Osteocyte (in vitro differentiated cells): ENCODE measurements around the gene CRADD. TPM values are rescaled to one million over a fixed set of nuclear protein-coding genes. Genes with fewer than 3 reads are reported as not detected.

Experiments used
- DNase-seq: peaks from one replicate; pipeline ENCODE4 v3.0.0; 2021; ENCODE audit warnings: mixed read lengths; ENCODE audit not compliant: unreplicated experiment; ENCODE audit errors: extremely low spot score
- H3K27ac Mint-ChIP-seq: one replicate; pipeline ENCODE4 v1.8.0; 2021; ENCODE audit warnings: mild to moderate bottlenecking, mixed read lengths; ENCODE audit not compliant: unreplicated experiment
- H3K27me3 Mint-ChIP-seq: one replicate; pipeline ENCODE4 v1.8.0; 2021; ENCODE audit warnings: mixed read lengths; ENCODE audit not compliant: unreplicated experiment
- H3K36me3 Mint-ChIP-seq: one replicate; pipeline ENCODE4 v1.8.0; 2021; ENCODE audit warnings: mixed read lengths; ENCODE audit not compliant: unreplicated experiment
- H3K4me1 Mint-ChIP-seq: one replicate; pipeline ENCODE4 v1.8.0; 2021; ENCODE audit warnings: mixed read lengths; ENCODE audit not compliant: unreplicated experiment
- H3K4me3 Mint-ChIP-seq: one replicate; pipeline ENCODE4 v1.8.0; 2021; ENCODE audit warnings: mild to moderate bottlenecking, moderate library complexity, mixed read lengths; ENCODE audit not compliant: unreplicated experiment
- H3K9me3 Mint-ChIP-seq: one replicate; pipeline ENCODE4 v1.8.0; 2021; ENCODE audit warnings: mixed read lengths; ENCODE audit not compliant: unreplicated experiment
- CTCF ChIP-seq: fragments of 200-600 bp; sonication (generic); IDR thresholded peaks from 2 replicates; pipeline ENCODE4 v1.5.0; 2021; ENCODE audit warnings: antibody characterized with exemption, mild to moderate bottlenecking, moderate library complexity
- total RNA-seq: library from RNA; stranded (reverse); gene quantifications from 2 replicates; pipeline ENCODE4 v1.2.1, GENCODE V29; 2021

CRADD gene
- total RNA-seq, 1 donor from 2014 or later, result 13.8 TPM

- DNase-seq, result no peak
- no peak overlapping the region for H3K4me3 Mint-ChIP-seq
- no peak overlapping the region for H3K27ac Mint-ChIP-seq
- no peaks in the 10 kb centered on the region for H3K27me3 Mint-ChIP-seq
- H3K4me1 Mint-ChIP-seq, result peaks cover 5% of the 10 kb centered on the region
- no peak for TF ChIP-seq CTCF
- H3K9me3 Mint-ChIP-seq, result peaks cover 4% of the 10 kb centered on the region
- peaks cover 2% of the 10 kb centered on the region for H3K36me3 Mint-ChIP-seq
Measured at GRCh38 chr12:93902192-93902591, 225.0 kb downstream of the CRADD start.

DNA sequence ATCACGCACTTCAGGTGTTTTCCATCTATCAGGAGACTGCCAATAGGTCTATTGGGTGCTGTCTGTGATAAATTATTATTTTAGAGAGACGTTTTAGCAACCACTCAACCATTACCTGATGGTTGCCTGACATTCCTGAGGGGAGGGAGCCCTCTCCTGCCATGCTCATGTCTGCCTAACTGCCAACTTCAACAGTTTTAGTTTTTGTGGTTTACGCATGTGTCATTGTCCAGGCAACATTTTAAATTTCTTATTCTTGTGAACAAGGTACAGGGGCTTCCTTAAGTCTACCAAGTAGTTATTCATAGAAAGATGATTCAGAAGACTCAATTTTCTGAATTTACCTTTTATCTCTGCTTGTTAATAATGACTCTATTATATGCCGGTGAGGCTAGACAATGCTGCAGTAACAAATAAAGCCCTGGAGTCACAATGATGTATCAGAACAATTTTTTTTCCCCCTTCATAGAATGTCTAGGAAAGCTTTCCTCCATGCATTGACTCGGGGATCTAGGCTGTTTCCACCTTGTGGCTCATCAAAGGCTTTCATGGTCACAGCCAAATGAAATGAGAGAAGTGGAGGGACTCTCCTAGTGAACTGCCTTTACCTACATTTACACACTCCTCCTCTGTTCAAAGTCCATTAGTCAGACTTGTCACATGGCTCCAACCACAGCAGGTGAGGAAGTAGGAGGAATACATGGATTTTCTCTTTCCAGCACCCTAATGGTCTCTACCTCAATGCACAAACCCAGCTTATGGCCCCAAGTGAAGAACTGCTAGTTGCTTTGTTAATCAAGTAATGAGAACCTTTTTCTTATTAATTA, 225.8 kb downstream of the CRADD start:
- peaks cover 5% of the 10 kb centered on the region for H3K4me1 Mint-ChIP-seq
- H3K36me3 Mint-ChIP-seq, result peaks cover 2% of the 10 kb centered on the region
- H3K9me3 Mint-ChIP-seq, result peaks cover 4% of the 10 kb centered on the region
- H3K27ac Mint-ChIP-seq, result no peak overlapping the region
- no peak for DNase-seq
- no peak for TF ChIP-seq CTCF
- no peak overlapping the region for H3K4me3 Mint-ChIP-seq
- H3K27me3 Mint-ChIP-seq, result no peaks in the 10 kb centered on the region

DNA sequence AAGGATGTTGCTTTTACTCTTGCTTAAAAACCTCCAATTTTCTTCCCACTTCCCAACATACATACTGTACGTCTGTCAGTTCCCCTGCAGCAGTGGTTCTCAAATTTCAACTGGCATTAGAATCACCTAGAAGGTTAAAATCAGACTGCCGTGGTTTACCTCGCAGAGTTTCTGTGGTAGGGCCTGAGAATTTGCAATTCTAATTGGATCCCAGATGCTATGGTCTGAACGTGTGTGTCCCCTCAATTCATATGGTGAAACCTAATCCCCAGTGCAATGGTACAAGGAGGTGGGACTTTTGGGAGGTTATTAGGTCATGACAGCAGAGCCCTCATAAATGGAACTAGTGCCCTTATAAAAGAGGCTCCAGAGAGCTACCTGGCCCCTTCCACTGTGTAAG, 226.9 kb downstream of the CRADD start:
- H3K4me3 Mint-ChIP-seq, result no peak overlapping the region
- no peak overlapping the region for H3K27ac Mint-ChIP-seq

GRCh38 chr12:93908264-93908663, 231.1 kb downstream of the CRADD start:
- H3K4me1 Mint-ChIP-seq, result peaks cover 24% of the 10 kb centered on the region
- no peak overlapping the region for H3K4me3 Mint-ChIP-seq
- no peaks in the 10 kb centered on the region for H3K9me3 Mint-ChIP-seq
- H3K27ac Mint-ChIP-seq, result no peak overlapping the region
- DNase-seq, result no peak
- no peaks in the 10 kb centered on the region for H3K27me3 Mint-ChIP-seq
- no peak for TF ChIP-seq CTCF
- no peaks in the 10 kb centered on the region for H3K36me3 Mint-ChIP-seq

More for the DNA sequence above, 226.9 kb downstream of the CRADD start:
- DNase-seq, result no peak
- Mint-ChIP-seq H3K9me3 (peaks cover 4% of the 10 kb centered on the region), H3K4me1 (peaks cover 5% of the 10 kb centered on the region), H3K27me3 (no peaks in the 10 kb centered on the region), H3K36me3 (peaks cover 2% of the 10 kb centered on the region)
- TF ChIP-seq CTCF, result no peak

GRCh38 chr12:93908846-93909567, 231.8 kb downstream of the CRADD start:
- Mint-ChIP-seq H3K4me3 (no peak overlapping the region), H3K27me3 (no peaks in the 10 kb centered on the region), H3K27ac (no peak overlapping the region), H3K9me3 (no peaks in the 10 kb centered on the region), H3K36me3 (no peaks in the 10 kb centered on the region), H3K4me1 (peaks cover 26% of the 10 kb centered on the region)
- DNase-seq, result no peak
- no peak for TF ChIP-seq CTCF
